Upper lobe of left lung (tissue), 4 donors: ENCODE measurements around the gene PTEN.

Experiments used
- CTCF ChIP-seq, 6 experiments: fragments of 450-650 bp in 4 of 6; fragments of 200-600 bp in 2 of 6; sonication (generic) in 2 of 6; IDR thresholded peaks; one replicate each; pipeline ENCODE4 v1.5.1; 2016 to 2019; ENCODE audit warnings: antibody characterized with exemption in 6 of 6
- EP300 ChIP-seq, 4 donors: sonication (generic); formaldehyde crosslinking; IDR thresholded peaks; one replicate each; pipeline ENCODE4 v1.5.1; 2017; ENCODE audit warnings: antibody characterized with exemption in 4 of 4, control low read depth in 2 of 4
- POLR2A ChIP-seq, 4 donors: fragments of 450-650 bp; IDR thresholded peaks; one replicate each; pipeline ENCODE4 v1.5.1; 2016 to 2017; ENCODE audit warnings: antibody characterized with exemption in 4 of 4, mild to moderate bottlenecking in 2 of 4
- POLR2AphosphoS5 ChIP-seq, 2 donors: sonication (generic); formaldehyde crosslinking; IDR thresholded peaks; one replicate each; pipeline ENCODE4 v1.5.1; 2017; ENCODE audit warnings: antibody characterized with exemption in 2 of 2

DNA sequence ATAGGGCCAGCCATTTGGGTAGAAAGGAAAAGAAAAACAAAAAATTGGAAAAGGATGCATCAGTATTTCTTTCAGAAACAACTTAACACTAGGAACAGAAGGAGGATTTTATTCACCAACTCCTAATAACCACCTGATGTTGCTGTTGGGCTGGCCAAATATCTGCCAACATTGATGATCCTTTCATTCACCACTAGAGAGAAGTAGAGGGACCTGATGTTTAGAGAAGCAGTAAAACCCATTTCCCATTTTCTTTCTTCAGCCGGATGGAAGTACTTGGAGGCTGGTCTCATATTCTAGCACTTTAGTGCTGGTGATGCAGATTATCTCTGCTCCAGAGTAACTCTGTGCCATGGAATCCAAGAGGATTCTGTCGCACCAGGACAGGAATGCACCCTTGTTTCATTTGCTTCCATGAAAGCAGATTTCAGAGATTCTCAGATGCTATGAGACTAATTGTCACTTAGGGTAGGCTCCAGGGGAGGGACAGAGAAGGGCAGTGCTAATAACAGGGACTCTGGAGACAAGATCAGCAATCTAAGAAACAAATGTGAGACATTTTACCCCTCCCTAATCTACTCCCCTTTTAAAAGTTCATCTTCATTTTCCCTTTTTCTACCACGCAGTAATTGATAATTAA is 3.1 kb upstream of the PTEN start:
- TF ChIP-seq CTCF (IDR thresholded peaks at IDR 0.05) (peak in 5 of 6 experiments; percentile 24 to 68 (median 55)), POLR2AphosphoS5 (IDR thresholded peaks at IDR 0.05) (no peak), EP300 (IDR thresholded peaks at IDR 0.05) (no peak), POLR2A (IDR thresholded peaks at IDR 0.05) (no peak)
